ENCODE data around the gene ZP2. TPM values are rescaled to one million over a fixed set of nuclear protein-coding genes. Genes with fewer than 3 reads are reported as not detected.
A peak's percentile ranks its signal among the peaks of the same experiment; 100 is the strongest.

ZP2 gene
- total and polyA plus RNA-seq, 9 of the 15 experiments (the other 6 are each of a cell fraction or from before 2014, with no cell fraction given) = not detected

DNA sequence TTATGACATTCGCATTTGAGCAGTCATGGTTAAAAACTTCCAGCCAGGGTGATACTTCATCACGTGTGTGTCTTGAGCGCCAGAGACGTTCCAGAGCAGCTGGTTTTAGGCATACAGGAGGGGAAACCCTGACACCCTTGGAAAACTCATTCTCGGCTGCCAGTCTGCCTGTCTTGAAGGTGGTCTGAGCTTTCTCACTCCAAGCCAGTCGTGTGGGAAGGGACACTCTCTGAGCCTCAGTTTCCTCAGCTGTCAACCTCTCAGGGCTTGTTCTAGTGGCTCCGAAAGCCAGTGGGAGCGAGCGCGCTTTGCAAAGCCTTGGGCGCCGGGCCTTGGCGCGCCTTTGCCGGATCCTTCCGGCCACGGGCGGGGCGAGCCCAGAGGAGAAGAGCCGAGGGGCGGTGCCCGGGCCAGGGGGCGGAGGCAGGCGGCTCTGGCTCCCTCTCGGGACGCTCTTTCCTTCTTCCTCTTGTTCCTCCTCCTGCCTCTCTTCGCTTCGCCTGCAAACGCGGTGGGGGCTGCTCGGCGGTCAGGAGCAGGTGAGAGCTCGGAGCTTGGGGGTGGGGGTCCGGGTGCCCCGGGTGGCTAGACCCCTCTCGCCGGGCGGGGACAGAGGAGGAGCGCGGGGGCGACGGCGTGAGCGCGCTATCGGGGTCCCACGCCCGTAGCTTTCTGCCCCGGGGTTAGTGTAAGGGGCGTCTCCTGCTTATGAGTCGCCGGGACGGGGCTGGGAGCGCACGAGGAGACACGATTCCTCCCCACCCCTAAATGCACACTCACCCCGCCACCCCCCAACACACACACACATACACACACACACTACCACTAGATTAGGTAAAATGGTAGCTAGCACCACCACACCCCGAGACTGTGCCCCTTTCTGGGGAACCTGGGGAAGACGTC, 52.9 kb downstream of the ZP2 start, which contains the start of gene LDAF1 (continued):
- TF ChIP-seq, protein P1, sequence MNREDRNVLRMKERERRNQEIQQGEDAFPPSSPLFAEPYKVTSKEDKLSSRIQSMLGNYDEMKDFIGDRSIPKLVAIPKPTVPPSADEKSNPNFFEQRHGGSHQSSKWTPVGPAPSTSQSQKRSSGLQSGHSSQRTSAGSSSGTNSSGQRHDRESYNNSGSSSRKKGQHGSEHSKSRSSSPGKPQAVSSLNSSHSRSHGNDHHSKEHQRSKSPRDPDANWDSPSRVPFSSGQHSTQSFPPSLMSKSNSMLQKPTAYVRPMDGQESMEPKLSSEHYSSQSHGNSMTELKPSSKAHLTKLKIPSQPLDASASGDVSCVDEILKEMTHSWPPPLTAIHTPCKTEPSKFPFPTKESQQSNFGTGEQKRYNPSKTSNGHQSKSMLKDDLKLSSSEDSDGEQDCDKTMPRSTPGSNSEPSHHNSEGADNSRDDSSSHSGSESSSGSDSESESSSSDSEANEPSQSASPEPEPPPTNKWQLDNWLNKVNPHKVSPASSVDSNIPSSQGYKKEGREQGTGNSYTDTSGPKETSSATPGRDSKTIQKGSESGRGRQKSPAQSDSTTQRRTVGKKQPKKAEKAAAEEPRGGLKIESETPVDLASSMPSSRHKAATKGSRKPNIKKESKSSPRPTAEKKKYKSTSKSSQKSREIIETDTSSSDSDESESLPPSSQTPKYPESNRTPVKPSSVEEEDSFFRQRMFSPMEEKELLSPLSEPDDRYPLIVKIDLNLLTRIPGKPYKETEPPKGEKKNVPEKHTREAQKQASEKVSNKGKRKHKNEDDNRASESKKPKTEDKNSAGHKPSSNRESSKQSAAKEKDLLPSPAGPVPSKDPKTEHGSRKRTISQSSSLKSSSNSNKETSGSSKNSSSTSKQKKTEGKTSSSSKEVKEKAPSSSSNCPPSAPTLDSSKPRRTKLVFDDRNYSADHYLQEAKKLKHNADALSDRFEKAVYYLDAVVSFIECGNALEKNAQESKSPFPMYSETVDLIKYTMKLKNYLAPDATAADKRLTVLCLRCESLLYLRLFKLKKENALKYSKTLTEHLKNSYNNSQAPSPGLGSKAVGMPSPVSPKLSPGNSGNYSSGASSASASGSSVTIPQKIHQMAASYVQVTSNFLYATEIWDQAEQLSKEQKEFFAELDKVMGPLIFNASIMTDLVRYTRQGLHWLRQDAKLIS (CRISPR knock-in tag; IDR thresholded peaks at IDR 0.05) = no peak
- TF ChIP-seq SIN3A (IDR thresholded peaks at IDR 0.05; ENCODE audit: borderline replicate concordance in 2 of 2, control insufficient read depth in 1 of 2, low read depth in 2 of 2, low read length in 2 of 2) (peak in 1 of 2 experiments; percentile 69; a peak in 1 of 4 replicates), PHF8 (IDR thresholded peaks at IDR 0.05; ENCODE audit: borderline replicate concordance, low read length) (peak; percentile 52; the same call in 1 of the 2 replicates), RBBP5 (IDR thresholded peaks at IDR 0.05; ENCODE audit: borderline replicate concordance, insufficient read depth, low read length, poor library complexity, severe bottlenecking) (peak; percentile 37), U2AF2 (optimal IDR thresholded peaks at IDR 0.05; ENCODE audit: low read depth, low read length) (no peak), EP400 (IDR thresholded peaks at IDR 0.05) (0 out of 2 replicates have a peak, but pooled peaks have one; percentile 18), PHF20 (IDR thresholded peaks at IDR 0.05; ENCODE audit: partially characterized antibody) (peak; percentile 52), BCOR (IDR thresholded peaks at IDR 0.05) (peak; percentile 29; the same call in 1 of the 2 replicates), L3MBTL2 (IDR thresholded peaks at IDR 0.05) (peak; percentile 62), JUND (IDR thresholded peaks at IDR 0.05; ENCODE audit: borderline replicate concordance, low read depth, low read length) (0 out of 2 replicates have a peak, but pooled peaks have one; percentile 24), JUND (tag; IDR thresholded peaks at IDR 0.05; ENCODE audit: borderline replicate concordance, low read depth, low read length) (no peak), ATF7 (IDR thresholded peaks at IDR 0.05) (no peak), NRF1 (conservative IDR thresholded peaks at IDR 0.05 in 1 of 2, IDR thresholded peaks at IDR 0.05 in 1 of 2) (peak; percentile 12 to 27; a peak in 1 of 4 replicates)
- TF ChIP-seq, protein P2, sequence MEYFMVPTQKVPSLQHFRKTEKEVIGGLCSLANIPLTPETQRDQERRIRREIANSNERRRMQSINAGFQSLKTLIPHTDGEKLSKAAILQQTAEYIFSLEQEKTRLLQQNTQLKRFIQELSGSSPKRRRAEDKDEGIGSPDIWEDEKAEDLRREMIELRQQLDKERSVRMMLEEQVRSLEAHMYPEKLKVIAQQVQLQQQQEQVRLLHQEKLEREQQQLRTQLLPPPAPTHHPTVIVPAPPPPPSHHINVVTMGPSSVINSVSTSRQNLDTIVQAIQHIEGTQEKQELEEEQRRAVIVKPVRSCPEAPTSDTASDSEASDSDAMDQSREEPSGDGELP (CRISPR knock-in tag; IDR thresholded peaks at IDR 0.05; ENCODE audit: borderline replicate concordance) = peak; percentile 69; the same call in 1 of the 2 replicates
- TF ChIP-seq, protein P3, sequence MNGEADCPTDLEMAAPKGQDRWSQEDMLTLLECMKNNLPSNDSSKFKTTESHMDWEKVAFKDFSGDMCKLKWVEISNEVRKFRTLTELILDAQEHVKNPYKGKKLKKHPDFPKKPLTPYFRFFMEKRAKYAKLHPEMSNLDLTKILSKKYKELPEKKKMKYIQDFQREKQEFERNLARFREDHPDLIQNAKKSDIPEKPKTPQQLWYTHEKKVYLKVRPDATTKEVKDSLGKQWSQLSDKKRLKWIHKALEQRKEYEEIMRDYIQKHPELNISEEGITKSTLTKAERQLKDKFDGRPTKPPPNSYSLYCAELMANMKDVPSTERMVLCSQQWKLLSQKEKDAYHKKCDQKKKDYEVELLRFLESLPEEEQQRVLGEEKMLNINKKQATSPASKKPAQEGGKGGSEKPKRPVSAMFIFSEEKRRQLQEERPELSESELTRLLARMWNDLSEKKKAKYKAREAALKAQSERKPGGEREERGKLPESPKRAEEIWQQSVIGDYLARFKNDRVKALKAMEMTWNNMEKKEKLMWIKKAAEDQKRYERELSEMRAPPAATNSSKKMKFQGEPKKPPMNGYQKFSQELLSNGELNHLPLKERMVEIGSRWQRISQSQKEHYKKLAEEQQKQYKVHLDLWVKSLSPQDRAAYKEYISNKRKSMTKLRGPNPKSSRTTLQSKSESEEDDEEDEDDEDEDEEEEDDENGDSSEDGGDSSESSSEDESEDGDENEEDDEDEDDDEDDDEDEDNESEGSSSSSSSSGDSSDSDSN (IDR thresholded peaks at IDR 0.05; ENCODE audit: borderline replicate concordance in 1 of 2, low read depth in 2 of 2, low read length in 2 of 2) = peak in 1 of 2 experiments; percentile 51; a peak in 1 of 4 replicates
- TF ChIP-seq, protein P4, sequence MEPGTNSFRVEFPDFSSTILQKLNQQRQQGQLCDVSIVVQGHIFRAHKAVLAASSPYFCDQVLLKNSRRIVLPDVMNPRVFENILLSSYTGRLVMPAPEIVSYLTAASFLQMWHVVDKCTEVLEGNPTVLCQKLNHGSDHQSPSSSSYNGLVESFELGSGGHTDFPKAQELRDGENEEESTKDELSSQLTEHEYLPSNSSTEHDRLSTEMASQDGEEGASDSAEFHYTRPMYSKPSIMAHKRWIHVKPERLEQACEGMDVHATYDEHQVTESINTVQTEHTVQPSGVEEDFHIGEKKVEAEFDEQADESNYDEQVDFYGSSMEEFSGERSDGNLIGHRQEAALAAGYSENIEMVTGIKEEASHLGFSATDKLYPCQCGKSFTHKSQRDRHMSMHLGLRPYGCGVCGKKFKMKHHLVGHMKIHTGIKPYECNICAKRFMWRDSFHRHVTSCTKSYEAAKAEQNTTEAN (CRISPR knock-in tag; IDR thresholded peaks at IDR 0.05) = no peak
